Renal pelvis (tissue), 4 donors: Measurements from ENCODE around the gene LY6G6C. TPM values are rescaled to one million over a fixed set of nuclear protein-coding genes. Genes with fewer than 3 reads are reported as not detected.

Source experiments
- DNase-seq: peaks from one replicate; pipeline ENCODE4 v3.0.0-alpha.2; 2013
- polyA plus RNA-seq, 3 donors: library from polyadenylated mRNA; unstranded; fragments of 120-200 nt; gene quantifications; one replicate each; pipeline ENCODE4 v1.2.1, GENCODE V29; 2013; ENCODE audit not compliant: insufficient read length in 3 of 3

Gene LY6G6C
- polyA plus RNA-seq, 3 donors: 0.28 to 0.89 (median 0.69) TPM

- no peak for DNase-seq
Measured at GRCh38 chr6:31708224-31708623, 13.3 kb downstream of the LY6G6C start.

GRCh38 chr6:31707701-31708100, 13.8 kb downstream of the LY6G6C start:
- DNase-seq: no peak

- DNase-seq: no peak
Measured at GRCh38 chr6:31706599-31706998, 14.9 kb downstream of the LY6G6C start, which contains the start of gene LY6G6F. LY6G6F (plus strand) TSS chr6:31706866; CDS start chr6:31706907, 41 bp downstream.

GRCh38 chr6:31705931-31706330, 15.6 kb downstream of the LY6G6C start:
- no peak for DNase-seq

- peak; percentile 99 for DNase-seq
Measured at GRCh38 chr6:31702819-31703716, 18.5 kb downstream of the LY6G6C start, which contains the start of gene ABHD16A. ABHD16A (minus strand) TSS chr6:31703324; CDS start chr6:31703281, 43 bp downstream.

- DNase-seq: no peak
Measured at GRCh38 chr6:31702405-31702818, 19.1 kb downstream of the LY6G6C start.

- no peak for DNase-seq
Measured at GRCh38 chr6:31701666-31702404, 19.7 kb downstream of the LY6G6C start.

GRCh38 chr6:31700740-31701401, 20.7 kb downstream of the LY6G6C start:
- no peak for DNase-seq

- DNase-seq: no peak
Measured at GRCh38 chr6:31697555-31697954, 24.0 kb downstream of the LY6G6C start.

GRCh38 chr6:31693535-31693934, 28.0 kb downstream of the LY6G6C start:
- no peak for DNase-seq

GRCh38 chr6:31692886-31693285, 28.7 kb downstream of the LY6G6C start:
- DNase-seq: no peak

- no peak for DNase-seq
Measured at GRCh38 chr6:31692353-31692752, 29.2 kb downstream of the LY6G6C start.

GRCh38 chr6:31691564-31692108, 29.9 kb downstream of the LY6G6C start:
- no peak for DNase-seq

- no peak for DNase-seq
Measured at GRCh38 chr6:31691078-31691463, 30.5 kb downstream of the LY6G6C start.

- DNase-seq: no peak
Measured at GRCh38 chr6:31690231-31691077, 31.1 kb downstream of the LY6G6C start.

GRCh38 chr6:31689249-31690110, 32.1 kb downstream of the LY6G6C start:
- no peak for DNase-seq

- DNase-seq: no peak
Measured at GRCh38 chr6:31687860-31688693, 33.5 kb downstream of the LY6G6C start.

- no peak for DNase-seq
Measured at GRCh38 chr6:31687321-31687720, 34.2 kb downstream of the LY6G6C start.

GRCh38 chr6:31686483-31686882, 35.1 kb downstream of the LY6G6C start:
- no peak for DNase-seq
